HK-2 (cell line): ENCODE results near the gene ACOD1.
"Not testable (repeated sequence)": the region's sequence is repeated elsewhere in the genome, so short reads cannot be mapped to it uniquely, and the experiment has no call there.

Experiments
- DNase-seq: peaks from one replicate; pipeline ENCODE4 v3.0.0-alpha.2; 2018; ENCODE audit not compliant: unreplicated experiment

ACOD1 gene

DNA sequence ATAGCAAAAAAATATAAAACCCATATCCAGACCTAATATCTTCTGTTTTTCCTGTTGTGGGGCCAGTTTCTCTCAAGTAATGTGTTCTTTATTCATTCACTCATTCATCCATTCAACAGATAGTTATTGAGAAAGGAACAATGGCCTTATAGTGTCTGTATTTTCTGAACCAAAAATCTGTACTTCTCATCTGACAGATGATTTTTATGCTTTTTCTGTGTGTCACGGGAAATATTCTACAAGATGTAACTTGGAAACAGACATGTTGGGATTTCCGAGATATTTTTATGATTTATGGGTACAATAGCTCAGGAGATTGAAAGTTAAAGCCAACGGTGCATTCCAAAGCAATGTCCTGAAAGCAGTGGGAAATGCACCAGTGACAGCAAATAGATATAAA, 5.7 kb downstream of the ACOD1 start:
- no peak for DNase-seq

- DNase-seq, result no peak
These were observed 6.2 kb downstream of the ACOD1 start for GRCh38 chr13:76954538-76954937.

- no peak for DNase-seq
These were observed 6.9 kb downstream of the ACOD1 start for GRCh38 chr13:76955193-76955592.

GRCh38 chr13:76955661-76956060, 7.3 kb downstream of the ACOD1 start:
- DNase-seq, result no peak

DNA sequence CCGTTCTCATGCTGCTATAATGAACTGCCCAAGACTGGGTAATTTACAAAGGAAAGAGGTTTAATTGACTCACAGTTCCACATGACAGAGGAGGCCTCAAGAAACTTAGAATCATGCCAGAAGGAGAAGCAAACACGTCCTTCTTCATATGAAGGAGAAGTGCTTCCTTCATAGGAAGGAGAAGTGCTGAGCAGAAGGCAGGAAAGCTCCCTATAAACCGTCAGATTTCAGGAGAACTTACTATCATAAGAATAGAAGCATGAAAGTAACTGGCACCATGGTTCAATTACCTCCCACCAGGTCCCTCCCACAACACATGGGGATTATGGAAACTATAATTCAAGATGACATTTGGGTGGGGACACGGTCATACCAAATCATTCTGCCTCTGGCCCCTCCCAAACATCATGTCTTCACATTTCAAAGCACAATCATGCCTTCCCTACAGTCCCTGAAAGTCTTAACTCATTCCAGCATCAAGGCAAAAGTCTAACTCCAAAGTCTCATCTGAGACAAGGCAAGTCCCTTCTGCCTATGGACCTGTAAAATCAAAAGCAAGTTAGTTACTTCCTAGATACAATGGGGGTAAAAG, 10.6 kb downstream of the ACOD1 start:
- no peak for DNase-seq

DNA sequence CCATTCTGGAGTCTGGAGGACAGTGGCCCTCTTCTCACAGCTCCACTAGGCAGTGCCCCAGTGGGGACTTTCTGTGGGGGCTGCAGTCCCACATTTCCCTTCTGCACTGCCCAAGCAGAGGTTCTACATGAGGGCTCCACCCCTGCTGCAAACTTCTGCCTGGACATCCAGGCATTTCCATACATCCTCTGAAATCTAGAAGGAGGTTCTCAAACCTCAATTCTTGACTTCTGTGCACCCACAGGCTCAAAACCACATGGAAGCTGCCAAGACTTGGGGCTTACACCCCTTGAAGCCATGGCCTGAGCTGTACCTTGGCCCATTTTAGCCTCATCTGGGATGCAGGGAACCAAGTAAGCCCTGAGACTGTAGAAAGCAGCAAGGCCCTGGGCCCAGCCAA, 11.4 kb downstream of the ACOD1 start:
- not testable (repeated sequence) for DNase-seq

DNA sequence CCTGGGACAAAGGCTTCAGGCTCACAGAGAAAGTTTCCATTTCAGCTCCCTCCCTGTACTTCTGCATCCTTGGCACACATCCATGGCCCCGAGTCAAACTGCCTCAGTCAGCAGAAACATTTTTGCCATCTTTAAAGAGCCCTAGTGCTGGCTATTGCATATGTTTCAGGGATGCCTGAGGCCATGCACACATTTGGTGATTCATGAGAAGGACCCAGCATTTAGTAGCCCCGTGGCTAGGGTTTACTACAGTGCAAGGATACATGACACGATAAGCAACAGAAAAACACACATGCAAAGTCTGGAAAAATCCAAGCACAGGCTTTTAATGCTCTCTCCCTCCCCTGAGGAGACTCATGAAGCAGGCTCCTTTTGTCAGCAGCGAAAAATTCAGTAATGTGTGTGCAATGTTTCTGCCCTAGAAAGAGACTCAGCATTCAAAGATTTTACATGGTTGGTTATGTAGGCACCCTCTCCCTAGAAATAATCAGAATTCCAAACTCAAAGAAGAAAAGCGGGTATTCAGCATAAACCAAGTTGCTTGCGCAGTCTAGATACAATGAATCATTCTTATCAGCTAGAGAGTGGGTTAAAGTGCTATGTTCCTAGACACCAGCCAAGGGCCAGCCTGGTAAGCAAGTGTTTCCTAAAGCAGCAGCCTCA, 17.6 kb downstream of the ACOD1 start:
- DNase-seq, result no peak

GRCh38 chr13:76967031-76967430, 18.7 kb downstream of the ACOD1 start:
- no peak for DNase-seq

- DNase-seq, result no peak
These were observed 19.7 kb downstream of the ACOD1 start for GRCh38 chr13:76968041-76968440.

- DNase-seq, result no peak
These were observed 21.4 kb downstream of the ACOD1 start for GRCh38 chr13:76969488-76970365.

- DNase-seq, result no peak
These were observed 22.9 kb downstream of the ACOD1 start for GRCh38 chr13:76971215-76971614.

GRCh38 chr13:76971851-76972829, 23.8 kb downstream of the ACOD1 start:
- DNase-seq, result no peak

DNA sequence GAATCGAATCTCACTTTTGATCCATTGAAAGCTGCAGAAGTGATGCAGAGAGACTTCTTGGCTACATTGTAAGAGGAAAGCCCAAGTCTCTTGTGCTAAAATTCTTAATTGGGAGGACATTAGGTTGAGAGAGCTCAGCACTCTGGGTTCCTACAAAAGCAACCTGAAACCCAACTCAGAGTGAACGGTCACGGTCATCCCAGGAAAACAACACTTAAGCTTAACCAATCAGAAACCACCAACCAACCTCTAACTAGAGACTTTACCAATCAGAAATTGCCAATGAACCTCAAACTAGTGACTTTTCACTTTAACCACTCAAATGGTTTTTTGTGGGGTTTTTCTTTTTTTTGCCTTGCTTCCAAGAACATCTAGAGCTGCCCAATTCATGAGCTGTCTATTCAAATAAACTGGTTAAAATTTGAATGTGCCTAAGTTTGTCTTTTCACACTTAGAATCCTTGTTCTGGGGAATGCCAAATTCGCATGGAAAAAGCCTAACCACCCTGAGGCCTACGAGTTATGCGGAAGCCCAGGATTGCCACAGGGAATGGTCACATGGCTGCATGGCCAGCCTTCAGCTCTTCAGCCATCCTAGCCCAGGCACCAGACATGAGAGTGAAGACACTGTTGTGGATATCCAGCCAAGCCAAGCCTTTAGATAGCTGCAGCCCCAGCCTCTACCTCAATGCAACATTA, 25.8 kb downstream of the ACOD1 start:
- no peak for DNase-seq

DNA sequence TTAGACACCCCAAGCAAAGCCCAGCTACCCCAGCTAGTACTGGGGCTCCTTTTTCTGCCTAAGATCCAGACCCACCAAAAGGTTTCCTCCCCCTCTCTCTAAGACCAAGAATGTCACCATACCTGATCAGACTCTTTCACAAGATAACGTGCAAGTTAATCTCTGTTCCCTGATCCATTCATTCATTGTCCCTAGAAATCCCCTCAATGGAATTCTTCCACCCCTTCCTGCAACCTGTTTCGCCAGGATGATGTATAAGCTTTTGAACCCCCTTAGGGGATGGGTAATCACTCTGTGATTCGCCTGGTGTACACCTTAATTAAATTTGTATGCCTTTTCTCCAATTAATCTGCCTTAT, 26.3 kb downstream of the ACOD1 start:
- DNase-seq, result no peak

GRCh38 chr13:76975863-76976262, 27.6 kb downstream of the ACOD1 start:
- no peak for DNase-seq

DNA sequence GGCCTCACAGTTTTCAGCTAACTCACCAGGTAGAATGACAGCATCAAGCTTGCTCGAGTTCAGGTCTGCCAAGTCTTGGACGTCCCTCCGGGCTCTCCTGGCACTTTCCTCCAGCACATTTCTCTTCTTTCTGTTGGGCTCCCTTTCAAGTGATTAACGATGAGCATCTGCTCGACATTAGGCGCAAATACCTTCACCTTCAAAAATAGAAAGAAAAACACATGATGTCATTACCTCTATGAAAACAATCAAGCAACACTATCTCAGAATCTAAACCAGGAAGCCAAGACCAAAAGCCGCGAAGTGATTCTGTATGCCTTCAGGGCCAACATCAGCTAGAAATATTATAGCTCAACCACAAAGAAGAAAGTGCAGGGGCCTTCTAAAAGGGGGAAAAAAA, 28.2 kb downstream of the ACOD1 start:
- no peak for DNase-seq

GRCh38 chr13:76976929-76977328, 28.6 kb downstream of the ACOD1 start:
- no peak for DNase-seq

- DNase-seq, result peak; percentile 75
These were observed 31.9 kb downstream of the ACOD1 start for GRCh38 chr13:76980075-76980718.

DNA sequence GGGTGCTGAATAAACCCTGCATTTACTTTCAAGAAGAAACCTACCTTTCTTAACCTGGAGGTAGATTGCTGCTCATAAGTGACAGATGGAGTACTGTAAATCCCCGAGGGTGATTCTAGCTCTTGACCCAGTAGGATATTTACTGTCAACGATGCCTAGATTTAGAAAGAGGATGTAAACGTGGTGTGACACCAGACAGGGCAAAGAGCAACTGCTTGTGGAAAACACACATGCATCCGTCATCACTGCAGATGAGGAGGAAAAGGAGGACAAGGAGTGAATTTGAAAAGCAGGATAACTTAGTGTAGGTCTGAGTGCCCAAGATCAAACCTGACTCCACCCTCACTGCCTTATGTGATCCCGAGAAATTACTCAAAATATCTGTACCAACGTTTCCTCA, 33.8 kb downstream of the ACOD1 start:
- DNase-seq, result no peak

DNA sequence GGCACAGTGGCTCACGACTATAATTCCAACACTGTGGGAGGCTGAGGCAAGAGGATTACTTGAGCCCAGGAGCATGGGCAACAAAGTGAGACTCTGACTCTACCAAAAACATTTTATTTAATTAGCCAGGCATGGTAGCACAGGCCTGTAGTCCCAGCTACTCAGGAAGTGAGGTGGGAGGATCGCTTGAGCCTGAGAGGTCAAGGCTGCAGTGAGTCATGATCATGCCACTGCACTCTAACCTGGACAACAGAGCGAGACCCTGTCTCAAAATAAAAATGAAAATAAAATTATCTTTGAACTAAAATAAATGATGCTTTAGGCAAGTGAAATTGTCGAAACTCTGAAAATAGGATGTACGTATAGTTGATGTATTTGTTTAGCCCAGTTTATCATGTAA, 35.4 kb downstream of the ACOD1 start:
- DNase-seq, result no peak

- DNase-seq, result peak; percentile 29
These were observed 43.1 kb downstream of the ACOD1 start for GRCh38 chr13:76991432-76991795.
